ENCODE data around the gene SVOP.

The SVOP gene

DNA sequence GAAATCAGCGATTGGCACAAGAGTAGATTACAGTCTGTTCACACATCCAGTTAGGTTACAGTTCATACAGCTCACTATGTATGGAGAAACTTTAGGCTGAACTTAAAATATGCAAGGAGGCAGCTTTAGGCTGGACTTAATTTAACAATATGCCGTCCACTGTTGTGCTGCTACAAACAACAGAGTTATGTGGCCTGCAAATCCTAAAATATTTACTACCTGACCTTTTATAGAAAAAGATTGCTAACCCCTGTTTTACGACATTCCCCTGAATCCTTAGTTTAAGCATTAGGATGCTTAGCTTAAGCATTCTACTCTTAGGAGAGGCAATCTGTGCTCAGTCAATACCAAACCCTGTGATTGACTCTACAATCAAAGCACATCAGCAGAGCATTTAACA lies 90.1 kb downstream of the SVOP start:
- DNase-seq (ENCODE audit: low spot score) = no peak

DNA sequence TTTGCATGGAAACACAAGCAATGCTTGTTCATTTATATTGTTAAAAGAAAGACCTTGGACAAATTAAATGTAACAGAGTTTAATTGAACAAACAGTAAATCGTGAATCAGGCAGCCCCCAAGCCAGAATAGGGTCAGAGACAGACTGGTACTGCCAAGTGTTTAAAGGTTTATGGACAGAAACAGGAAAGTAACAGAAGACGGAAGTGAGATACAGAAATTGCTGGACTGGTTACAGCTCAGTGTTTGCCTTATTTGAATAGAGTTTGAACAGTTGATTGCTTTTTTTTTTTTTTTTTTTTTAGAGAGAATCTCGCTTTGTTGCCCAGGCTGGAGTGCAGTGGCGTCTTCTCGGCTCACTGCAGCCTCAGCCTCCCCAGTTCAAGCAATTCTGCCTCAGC lies 90.7 kb downstream of the SVOP start:
- DNase-seq (ENCODE audit: low spot score) = no peak

DNA sequence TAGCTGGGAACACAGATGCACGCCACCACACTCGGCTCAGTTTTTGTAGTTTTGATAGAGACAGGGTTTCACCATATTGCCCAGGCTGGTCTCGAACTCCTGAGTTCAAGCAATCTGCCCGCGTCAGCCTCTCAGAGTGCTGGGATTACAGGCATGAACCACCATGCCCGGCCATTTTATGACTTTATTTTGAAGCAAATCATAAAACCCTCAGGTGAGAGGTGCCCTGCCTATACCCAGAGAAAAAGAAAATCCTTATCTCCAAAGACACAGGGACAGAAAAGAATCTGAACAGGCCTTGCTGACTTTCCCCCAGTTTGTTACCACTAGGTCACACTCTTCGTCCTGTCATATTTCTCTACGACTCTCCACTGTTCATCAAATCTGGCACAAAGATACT lies 92.2 kb downstream of the SVOP start:
- DNase-seq (ENCODE audit: low spot score) = no peak

DNA sequence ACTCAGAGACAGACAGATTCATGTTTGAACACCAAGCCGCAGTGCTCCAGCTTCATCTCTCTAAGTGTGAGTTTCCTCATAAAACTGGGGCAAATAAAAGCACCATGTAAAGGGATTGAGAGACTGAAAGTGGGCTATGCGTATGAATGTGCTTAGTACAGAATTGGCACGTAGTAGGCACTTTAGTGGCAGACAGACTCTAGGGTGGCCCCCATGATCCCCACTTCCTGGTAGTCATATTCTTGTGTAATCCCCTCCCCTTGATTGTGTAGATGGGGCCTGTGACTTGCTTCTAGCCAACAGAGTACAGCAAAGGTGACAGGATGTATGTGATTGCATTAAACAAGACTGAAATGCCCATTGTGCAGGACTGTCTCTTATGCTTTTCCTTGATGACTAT lies 98.0 kb downstream of the SVOP start:
- no peak for DNase-seq (ENCODE audit: low spot score)

DNA sequence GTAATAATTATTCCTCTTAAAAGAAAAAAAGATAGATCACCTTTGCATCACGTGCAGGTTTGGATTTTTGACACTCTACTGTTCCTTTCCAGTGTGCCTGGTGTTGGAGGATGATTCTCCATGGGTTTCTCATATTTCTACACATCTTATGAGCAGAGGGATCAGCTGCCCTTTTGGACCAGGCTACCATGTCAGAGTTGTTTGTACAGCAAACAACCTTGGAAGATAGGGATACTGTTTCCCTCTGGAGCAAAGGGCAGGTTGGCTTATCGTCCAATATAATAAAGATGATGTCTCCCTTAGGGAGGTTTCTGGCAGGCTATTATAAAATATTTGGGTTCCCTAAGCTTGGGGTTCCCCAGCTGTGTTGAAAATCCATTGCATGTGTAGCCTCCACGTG lies 98.9 kb downstream of the SVOP start:
- no peak for DNase-seq (ENCODE audit: low spot score)

DNA sequence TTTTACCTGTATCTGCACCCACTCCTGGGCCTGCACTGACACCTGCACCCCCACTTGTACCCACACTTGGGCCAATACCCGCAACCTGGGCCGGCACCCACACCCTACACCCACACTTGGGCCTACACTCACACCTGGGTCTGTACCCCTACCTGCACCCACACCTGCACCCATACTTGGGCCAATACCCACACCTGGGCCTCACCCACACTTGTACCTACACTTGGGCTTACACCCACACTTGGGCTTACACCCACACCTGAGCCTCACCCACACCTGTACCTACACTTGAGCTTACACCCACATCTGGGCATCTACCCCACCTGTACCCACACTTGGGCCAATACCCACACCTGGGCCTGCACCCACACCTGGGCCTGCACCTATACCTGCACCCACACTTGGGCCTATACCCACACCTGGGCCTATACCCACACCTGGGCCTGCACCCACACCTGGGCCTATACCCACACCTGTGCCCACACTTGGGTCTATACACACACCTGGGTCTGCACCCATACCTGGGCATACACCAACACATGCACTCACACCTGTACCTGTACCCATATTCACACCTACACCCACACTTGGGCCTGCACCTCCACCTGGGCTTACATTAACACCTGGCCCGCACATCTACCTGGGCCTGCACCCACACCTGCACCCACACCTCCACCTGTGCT lies 101.8 kb downstream of the SVOP start:
- no peak for DNase-seq (ENCODE audit: low spot score)

DNA sequence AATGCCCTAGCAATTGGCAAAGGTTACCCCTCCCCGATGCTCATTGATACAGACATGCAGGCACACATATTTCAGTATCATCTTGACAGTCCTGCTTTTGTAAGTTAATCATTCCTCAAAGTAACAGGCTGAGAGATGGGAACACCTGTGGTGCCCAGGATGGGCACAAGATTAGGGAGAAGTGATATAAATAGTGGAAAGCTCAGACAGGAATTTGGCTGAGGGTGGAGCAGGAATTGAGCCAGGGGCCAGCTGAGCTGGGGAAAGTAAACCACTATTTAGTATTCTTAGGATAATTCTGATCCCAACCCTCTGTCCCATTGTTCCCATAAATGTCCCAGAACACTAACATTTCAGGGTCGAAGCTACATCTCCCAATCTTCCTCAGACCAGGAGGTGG lies 102.7 kb downstream of the SVOP start:
- DNase-seq (ENCODE audit: low spot score) = no peak

DNA sequence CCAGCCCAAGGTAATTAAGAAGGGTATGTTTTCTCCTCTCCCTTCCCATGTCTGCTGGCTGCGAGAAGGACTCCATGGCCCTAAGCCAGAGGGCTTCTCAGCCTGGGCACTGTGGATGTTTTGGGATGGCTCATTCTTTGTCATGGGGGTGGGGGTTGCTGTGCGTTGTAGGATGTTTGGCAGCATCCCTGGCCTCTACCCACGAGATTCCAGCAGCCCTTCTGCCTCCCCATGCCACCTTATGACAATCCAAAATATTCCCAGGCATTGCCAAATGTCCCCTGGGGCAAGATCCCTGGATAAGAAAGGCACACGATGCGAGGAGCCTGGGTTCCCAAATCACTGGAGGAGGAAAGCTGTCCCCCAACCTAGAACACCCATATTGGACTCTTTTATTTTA lies 104.5 kb downstream of the SVOP start:
- no peak for DNase-seq (ENCODE audit: low spot score)

DNA sequence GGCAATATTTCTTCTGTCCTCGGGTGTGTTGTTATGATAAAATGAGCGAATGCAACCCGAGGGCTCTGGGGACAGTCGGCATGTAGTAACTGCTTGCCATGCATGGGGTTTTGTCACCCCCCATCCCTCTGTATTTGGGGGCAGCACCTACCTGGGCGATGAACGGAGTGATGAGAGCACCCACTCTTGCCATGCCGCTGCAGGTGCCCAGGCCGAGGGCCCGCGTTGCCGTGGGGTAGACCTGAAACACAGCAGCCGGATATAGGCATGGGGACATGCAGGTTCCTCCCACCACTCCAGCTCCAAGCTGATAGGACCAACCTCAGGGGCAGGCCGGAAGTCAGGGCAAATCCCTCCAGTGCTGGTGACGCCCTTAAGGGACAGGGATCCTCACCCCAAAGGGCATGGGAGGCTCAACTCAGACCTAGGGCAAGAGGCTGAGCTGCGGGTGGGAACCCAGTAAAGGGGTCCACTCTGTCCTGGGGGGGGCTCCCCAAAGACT lies 105.2 kb downstream of the SVOP start:
- no peak for DNase-seq (ENCODE audit: low spot score)

DNA sequence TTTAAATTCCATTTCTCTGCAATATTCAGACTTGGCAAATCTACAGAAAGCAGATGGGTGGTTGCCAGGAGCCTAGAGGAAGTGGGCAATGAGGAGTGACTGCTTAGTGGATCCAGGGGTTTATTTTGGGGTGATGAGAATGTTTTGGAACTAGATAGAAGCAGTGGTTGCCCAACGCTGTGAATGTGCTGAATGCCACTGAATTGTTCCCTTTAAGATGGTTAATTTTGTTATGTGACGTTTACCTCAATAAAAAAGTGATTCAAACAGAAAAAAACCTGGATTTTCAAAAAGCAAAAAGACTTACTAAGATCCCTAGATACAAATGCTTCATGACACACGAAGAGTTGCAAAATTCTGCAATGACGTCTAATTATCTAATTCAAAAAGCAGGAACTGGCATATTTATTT lies 106.7 kb downstream of the SVOP start:
- no peak for DNase-seq (ENCODE audit: low spot score)

DNA sequence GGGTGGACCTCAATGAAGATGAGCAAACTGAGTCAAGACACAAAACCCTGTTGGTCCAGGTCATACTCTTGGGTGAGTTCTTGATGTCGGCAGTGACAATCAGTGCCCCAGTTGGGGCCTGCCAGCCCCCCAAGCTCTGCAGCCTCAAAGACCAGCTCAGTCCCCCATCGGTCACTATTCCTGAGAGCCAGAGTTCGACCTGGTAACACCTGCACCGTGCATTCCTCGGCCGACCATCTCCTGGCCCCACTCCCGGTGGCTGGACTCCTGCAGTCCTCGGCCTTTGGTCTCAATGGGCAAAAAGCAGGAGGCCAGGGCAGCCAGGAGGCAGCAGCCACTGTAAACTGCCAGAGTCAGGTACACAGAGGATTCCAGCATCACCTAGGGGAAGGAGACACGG lies 108.5 kb downstream of the SVOP start:
- no peak for DNase-seq (ENCODE audit: low spot score)

DNA sequence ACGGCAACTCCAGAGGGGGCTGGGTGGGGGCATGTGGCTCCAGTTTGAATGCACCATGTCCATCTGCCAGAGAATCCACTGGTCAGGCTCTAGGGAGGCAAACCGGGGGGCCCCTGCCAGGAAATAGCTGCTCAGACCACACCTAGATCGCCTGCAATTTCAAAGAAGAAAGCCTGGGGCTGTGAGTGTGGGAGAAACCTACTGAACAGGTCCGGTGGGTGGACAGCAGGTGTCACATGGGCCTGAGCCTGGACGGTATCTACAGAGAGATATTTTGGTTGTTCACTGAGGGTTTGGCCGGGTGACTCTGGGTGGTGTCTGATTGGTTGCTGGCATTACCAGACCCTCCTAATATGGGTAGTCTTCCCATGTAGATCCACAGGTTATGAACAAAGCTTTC lies 109.0 kb downstream of the SVOP start:
- no peak for DNase-seq (ENCODE audit: low spot score)

DNA sequence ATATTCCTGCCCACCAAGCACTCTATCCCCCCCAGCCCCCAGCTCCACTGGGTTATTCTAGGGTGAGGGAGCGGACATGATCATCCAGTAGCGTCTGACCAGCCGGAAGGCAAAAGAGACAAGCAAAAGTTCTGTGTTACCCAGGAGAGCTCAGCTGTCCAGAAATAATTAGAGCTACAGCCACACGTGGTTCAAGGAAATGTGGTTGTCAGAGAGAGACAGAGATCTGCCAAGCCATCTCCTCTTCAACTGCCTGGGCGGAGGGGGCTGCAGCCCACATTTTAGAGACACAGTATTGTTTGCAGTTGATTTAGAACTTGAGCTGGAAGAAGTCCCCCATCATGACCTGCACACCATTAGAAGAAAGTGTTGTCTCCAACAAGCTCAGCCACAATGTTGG lies 110.5 kb downstream of the SVOP start:
- no peak for DNase-seq (ENCODE audit: low spot score)

DNA sequence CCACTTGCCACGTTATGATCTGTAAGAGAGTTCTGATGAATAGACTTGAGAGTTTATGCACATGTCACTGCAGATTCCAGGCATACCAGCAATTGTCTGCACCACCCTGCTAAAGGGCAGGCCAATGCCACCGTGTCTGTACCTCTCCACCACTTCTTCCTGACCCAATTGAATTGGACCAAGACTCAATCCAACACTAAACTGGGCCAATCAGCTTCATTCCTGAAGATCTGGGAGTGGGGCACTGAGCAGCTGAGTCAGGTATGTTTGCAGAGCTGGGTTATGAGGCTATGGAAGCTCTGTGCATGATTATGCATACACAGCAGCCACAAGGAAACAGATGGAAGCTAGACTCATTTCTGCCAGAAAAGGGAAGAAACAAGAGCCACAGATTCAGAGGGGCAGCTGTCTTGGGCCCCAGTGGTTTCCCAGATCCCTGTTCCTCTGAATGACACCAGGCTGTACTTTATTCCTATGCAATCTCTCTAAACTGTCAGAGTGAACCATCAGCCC lies 113.0 kb downstream of the SVOP start:
- DNase-seq (ENCODE audit: low spot score) = no peak

DNA sequence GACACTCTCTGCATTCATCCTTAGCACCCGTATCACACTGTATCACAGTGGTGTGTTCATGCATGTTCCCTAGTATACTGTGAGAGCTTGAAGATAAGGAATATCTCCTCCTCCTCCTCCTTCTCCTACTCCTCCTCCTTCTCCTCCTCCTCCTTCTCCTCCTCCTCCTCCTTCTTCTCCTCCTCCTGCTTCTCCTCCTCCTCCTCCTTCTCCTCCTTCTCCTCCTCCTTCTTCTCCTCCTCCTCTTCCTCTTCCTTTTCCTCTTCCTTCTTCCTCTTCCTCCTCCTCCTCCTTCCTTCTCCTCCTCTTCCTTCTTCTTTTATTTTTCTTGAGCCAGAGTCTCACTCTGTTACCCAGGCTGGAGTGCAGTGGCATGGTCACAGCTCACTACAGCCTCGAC lies 113.9 kb downstream of the SVOP start:
- no peak for DNase-seq (ENCODE audit: low spot score)

DNA sequence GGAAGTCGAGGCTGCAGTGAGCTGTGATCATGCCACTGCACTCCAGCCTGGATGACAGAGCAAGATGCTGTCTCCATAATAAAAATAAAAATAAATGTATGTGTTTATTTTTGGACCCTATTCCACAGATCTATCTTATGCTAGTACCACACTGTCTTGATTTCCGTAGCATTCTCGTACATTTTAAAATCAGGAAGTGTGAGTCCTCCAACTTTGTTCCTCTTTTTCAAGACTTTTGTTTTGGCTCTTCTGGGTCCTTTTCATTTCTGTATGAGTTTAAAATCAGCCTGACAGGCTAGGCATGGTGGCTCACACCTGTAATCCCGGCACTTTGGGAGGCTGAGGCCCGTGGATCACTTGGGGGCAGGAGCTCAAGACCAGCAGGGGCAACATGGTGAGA lies 115.1 kb downstream of the SVOP start:
- no peak for DNase-seq (ENCODE audit: low spot score)

DNA sequence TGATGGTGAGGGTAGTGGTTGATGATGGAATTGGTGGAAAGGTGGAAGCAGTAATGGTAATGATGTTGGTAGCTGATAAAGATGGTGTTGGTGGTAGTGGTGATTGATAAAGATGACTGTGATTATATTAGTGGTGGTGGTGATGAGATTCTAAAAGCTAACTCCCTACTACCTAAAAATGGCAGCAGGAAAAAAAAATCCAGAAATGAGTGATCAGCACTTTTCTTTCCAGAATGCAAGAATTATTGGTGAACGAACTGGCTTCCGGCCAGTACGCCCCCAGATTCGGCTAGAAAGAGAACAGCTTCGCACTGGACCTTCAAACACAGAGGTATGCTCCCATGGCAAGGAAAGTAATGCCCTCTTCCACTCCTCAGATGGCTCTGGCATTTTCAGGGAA lies 121.7 kb downstream of the SVOP start:
- DNase-seq (ENCODE audit: low spot score) = no peak

DNA sequence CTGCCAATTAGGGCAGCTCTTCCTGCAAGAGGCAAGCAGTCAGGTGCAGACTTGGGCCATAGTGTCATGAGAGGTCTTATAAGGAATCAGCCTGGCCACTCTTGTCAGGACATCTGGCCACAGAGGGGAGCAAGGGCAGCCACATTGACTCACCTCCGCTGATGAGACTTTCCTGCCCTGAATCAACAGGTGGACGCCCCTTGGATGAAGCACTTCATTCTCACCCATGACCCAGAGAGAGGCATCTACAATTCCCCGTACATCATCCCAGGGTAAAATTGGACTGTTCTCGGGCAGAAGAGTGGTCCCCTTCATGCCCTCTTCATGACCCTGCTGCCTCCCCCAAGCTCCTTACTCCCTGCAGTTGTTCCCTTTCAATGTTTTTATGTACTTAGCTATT lies 124.1 kb downstream of the SVOP start:
- DNase-seq (ENCODE audit: low spot score) = no peak

DNA sequence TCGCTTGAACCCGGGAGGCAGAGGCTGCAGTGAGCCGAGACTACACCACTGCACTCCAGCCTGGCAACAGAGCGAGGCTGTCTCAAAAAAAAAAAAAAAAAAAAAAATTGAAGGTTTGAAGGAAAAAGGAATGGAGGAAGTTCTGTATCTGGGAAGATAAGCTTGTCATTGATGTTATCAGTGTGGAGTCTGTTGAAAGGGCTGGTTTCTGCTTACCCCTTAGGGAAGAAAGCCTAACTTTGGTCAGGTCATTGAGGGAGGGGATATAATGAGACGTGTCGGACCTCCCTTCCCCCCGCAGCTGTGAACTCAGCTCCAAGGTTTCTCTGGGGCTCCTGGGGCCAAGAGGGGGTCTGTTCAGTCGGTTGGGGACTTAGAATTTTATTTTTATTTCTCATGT lies 124.5 kb downstream of the SVOP start:
- no peak for DNase-seq (ENCODE audit: low spot score)

DNA sequence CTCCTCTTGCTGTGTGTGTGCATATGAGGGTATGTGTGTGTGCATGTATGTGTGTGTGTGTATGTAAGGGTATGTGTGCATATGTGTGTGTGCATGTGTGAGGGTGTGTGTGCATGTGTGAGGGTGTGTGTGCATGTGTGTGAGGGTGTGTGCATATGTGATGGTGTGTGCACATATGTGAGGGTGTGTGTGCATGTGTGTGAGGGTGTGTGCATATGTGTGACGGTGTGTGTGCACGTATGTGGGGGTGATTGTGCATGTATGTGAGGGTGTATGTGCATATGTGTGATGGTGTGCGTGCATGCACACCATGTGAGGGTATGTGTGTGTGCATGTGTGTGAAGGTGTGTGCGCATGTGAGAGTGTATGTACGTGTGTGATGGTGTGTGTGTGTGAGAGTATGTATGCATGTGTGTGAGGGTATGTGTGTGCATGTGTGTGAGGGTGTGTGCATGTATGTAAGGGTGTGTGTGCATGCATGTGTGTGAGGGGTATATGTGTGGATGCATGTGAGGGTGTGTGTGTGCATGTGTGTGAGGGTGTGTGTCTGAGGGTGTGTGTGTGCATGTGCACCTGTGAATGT lies 125.6 kb downstream of the SVOP start:
- no peak for DNase-seq (ENCODE audit: low spot score)

DNA sequence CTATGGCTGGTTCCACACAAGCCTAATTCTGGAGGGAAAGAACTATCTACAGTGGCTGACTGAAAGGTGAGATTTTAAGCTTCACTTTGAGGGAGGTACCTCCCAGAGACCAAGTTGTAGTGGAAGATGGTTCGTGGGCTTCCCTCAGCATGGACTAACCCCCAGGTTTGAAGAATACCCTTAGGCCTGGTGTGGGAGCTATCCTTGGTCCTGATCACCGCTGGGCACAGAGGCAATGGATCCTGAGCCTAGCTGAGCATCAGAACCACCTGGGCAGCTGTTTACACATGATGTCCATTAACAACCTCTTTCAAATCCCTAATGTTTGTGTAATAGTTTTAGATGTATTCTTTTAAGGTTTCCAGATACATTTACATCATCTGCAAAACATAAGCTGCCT lies 130.7 kb downstream of the SVOP start:
- no peak for DNase-seq (ENCODE audit: low spot score)

DNA sequence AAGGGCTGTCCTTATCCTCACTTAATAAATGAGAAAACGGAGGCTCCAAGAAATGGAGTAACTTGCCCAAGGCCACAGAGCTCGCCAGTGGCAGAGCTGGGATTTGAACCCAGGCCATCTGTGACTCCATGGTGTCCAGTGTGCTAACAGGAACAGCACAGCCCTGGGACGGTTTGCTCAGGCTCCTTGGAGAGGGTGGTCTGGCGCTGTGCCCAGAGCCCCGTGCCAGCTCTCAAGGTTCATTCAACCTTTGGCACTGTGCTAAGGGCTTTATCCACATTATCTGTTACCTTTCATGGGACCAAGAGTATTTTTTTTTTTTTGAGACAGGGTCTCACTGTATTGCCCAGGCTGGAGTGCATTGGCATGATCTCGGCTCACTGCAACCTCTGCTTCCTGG lies 132.8 kb downstream of the SVOP start:
- no peak for DNase-seq (ENCODE audit: low spot score)

DNA sequence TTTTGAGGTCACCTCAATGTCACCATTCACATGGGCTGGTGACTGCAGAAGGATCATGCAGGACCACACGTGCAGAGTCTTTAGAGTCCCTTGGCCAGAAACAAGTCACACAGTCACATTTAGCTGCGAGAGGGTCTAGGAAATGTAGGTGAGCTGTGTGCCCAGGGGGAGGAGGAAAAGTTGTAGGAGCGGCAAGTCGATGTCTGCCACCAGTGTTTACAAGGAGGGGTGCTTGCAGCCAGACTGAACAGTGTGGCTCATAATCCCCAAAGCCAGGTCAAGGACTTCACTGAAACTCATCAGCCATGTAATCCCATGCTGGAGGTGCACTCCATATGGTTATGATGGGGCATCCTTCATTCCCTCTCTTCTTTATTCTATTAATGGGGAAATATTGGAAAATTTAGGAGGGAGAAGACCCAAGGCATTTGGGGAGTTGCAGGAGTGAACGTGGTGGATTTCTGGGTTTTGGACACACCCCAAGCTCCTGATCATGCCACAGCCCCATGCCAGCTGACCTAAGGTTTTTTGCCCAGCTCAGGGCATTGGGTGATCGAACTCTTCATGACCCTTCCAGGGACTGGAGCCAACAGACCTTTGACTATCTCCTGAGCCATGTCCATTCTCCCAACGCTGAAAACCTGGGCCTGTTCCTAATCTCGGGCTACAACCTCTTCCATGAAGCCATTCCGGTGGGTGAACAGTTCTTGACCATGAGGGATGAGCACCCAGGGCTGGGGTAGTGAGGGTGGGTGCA lies 133.8 kb downstream of the SVOP start:
- DNase-seq (ENCODE audit: low spot score) = no peak
